Measurements from ENCODE around the gene ATF7IP2.

DNA sequence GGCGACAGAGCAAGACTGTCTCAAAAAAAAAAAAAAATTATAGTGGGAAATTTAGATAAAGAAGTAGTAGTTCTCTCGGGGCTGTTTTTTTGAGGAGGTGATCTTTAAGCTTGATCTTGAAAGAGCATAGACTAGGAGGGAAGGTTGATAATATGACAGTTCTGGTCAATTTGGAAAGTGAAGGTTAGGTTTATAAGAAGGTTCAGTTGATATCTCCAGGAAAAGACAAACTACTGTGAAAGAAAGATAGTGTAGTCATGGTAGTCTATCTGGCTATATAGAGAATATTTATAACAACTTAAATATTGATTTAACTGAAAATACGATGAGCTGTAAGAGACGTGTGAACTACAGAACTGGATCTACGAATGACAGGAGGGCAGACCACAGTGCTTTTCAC lies 3.1 kb downstream of the ATF7IP2 start:
- no peak for TF ChIP-seq ZBTB21 (CRISPR knock-in tag; IDR thresholded peaks at IDR 0.05; ENCODE audit: borderline replicate concordance)
- TF ChIP-seq CTCF (IDR thresholded peaks at IDR 0.05) = no peak
- TF ChIP-seq, protein P1, sequence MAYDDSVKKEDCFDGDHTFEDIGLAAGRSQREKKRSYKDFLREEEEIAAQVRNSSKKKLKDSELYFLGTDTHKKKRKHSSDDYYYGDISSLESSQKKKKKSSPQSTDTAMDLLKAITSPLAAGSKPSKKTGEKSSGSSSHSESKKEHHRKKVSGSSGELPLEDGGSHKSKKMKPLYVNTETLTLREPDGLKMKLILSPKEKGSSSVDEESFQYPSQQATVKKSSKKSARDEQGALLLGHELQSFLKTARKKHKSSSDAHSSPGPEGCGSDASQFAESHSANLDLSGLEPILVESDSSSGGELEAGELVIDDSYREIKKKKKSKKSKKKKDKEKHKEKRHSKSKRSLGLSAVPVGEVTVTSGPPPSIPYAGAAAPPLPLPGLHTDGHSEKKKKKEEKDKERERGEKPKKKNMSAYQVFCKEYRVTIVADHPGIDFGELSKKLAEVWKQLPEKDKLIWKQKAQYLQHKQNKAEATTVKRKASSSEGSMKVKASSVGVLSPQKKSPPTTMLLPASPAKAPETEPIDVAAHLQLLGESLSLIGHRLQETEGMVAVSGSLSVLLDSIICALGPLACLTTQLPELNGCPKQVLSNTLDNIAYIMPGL (CRISPR knock-in tag; IDR thresholded peaks at IDR 0.05) = no peak
- TF ChIP-seq TP53 (CRISPR knock-in tag; IDR thresholded peaks at IDR 0.05) = no peak
- no peak for TF ChIP-seq E2F1 (CRISPR knock-in tag; IDR thresholded peaks at IDR 0.05)
- TF ChIP-seq, protein P2, sequence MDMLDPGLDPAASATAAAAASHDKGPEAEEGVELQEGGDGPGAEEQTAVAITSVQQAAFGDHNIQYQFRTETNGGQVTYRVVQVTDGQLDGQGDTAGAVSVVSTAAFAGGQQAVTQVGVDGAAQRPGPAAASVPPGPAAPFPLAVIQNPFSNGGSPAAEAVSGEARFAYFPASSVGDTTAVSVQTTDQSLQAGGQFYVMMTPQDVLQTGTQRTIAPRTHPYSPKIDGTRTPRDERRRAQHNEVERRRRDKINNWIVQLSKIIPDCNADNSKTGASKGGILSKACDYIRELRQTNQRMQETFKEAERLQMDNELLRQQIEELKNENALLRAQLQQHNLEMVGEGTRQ (CRISPR knock-in tag; IDR thresholded peaks at IDR 0.05) = no peak
